Gastrocnemius medialis (tissue), 4 donors: ENCODE data around the gene CA14.

Experiments used
- POLR2A ChIP-seq, 2 donors: fragments of 450-650 bp; IDR thresholded peaks; one replicate each; pipeline ENCODE4 v1.6.1; 2017; ENCODE audit warnings: antibody characterized with exemption in 2 of 2, mild to moderate bottlenecking in 2 of 2, moderate library complexity in 2 of 2
- TF ChIP-seq, protein P1 (sequence below), 5 experiments: fragments of 450-650 bp in 3 of 5; fragments of 200-600 bp in 2 of 5; sonication (generic) in 2 of 5; IDR thresholded peaks in 4 of 5; conservative IDR thresholded peaks in 1 of 5; 1 replicate in 4 of 5; 2 replicates in 1 of 5; pipeline ENCODE4 v1.5.1; 2016 to 2019; ENCODE audit warnings: antibody characterized with exemption in 5 of 5, mild to moderate bottlenecking in 3 of 5, moderate library complexity in 3 of 5

DNA sequence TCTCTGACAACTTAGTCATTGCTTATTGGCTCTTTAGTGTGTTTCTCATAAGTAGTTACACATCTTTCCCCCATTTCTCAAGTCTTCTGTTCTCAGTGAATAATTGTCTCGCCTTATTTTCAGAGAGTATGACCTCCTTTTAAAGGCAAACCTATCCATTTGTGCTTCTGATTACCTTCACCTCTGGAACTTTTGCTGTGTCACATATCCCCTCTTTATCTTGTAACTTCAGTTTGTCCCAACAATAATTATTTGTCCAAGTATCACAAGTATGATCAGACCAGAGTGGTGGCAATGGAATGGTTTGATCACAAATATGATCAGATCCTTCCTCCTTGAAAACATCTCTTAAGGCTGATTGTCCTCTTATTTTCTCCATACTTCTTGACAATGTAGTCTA is 30.8 kb downstream of the CA14 start:
- no peak for TF ChIP-seq POLR2A (IDR thresholded peaks at IDR 0.05)
- TF ChIP-seq, protein P1, sequence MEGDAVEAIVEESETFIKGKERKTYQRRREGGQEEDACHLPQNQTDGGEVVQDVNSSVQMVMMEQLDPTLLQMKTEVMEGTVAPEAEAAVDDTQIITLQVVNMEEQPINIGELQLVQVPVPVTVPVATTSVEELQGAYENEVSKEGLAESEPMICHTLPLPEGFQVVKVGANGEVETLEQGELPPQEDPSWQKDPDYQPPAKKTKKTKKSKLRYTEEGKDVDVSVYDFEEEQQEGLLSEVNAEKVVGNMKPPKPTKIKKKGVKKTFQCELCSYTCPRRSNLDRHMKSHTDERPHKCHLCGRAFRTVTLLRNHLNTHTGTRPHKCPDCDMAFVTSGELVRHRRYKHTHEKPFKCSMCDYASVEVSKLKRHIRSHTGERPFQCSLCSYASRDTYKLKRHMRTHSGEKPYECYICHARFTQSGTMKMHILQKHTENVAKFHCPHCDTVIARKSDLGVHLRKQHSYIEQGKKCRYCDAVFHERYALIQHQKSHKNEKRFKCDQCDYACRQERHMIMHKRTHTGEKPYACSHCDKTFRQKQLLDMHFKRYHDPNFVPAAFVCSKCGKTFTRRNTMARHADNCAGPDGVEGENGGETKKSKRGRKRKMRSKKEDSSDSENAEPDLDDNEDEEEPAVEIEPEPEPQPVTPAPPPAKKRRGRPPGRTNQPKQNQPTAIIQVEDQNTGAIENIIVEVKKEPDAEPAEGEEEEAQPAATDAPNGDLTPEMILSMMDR (IDR thresholded peaks at IDR 0.05 in 4 of 5, conservative IDR thresholded peaks at IDR 0.05 in 1 of 5): no peak
